Measurements from ENCODE around the gene ITGB1BP1. TPM values are rescaled to one million over a fixed set of nuclear protein-coding genes. Genes with fewer than 3 reads are reported as not detected.

Gene ITGB1BP1
- total RNA-seq, 1 donor from 2014 or later = 53.8 TPM

DNA sequence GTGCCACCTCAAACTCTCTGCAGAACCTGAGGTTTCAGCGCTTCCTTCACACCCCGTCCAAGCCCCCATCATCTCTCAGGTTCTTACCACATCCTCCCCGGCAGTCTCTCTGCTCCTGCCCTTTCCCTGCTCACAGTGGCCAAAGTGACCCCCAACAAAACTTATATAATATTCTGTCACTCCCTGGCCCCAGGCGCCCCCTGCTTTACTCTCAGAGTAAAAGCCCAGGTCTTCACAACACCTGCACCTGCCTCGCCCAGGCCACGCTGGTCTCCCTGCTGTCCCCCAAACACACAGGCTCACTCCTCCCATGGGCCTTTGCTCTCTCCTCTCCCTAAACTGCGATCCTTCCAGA, 6.4 kb downstream of the ITGB1BP1 start:
- no peaks in the 10 kb centered on the region for H3K9me3 ChIP-seq
- H3K36me3 ChIP-seq = peaks cover 0 to 18% of the 10 kb centered on the region in 2 donors
- peak overlapping the region; percentile 20 for H3K27ac ChIP-seq
- H3K4me1 ChIP-seq = peaks cover 60% of the 10 kb centered on the region
- H3K4me3 ChIP-seq = no peak overlapping the region
- DNase-seq (ENCODE audit: extremely low spot score in 2 of 2) = no peak
- H3K27me3 ChIP-seq = no peaks in the 10 kb centered on the region
- TF ChIP-seq POLR2A (IDR thresholded peaks at IDR 0.05) (no peak), POLR2AphosphoS5 (IDR thresholded peaks at IDR 0.05; ENCODE audit: insufficient read depth in 1 of 2, low read depth in 1 of 2) (no peak)
- TF ChIP-seq, protein P1, sequence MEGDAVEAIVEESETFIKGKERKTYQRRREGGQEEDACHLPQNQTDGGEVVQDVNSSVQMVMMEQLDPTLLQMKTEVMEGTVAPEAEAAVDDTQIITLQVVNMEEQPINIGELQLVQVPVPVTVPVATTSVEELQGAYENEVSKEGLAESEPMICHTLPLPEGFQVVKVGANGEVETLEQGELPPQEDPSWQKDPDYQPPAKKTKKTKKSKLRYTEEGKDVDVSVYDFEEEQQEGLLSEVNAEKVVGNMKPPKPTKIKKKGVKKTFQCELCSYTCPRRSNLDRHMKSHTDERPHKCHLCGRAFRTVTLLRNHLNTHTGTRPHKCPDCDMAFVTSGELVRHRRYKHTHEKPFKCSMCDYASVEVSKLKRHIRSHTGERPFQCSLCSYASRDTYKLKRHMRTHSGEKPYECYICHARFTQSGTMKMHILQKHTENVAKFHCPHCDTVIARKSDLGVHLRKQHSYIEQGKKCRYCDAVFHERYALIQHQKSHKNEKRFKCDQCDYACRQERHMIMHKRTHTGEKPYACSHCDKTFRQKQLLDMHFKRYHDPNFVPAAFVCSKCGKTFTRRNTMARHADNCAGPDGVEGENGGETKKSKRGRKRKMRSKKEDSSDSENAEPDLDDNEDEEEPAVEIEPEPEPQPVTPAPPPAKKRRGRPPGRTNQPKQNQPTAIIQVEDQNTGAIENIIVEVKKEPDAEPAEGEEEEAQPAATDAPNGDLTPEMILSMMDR (IDR thresholded peaks at IDR 0.05) = no peak
- intact Hi-C loops (cut with DNase I) = no loop called here

DNA sequence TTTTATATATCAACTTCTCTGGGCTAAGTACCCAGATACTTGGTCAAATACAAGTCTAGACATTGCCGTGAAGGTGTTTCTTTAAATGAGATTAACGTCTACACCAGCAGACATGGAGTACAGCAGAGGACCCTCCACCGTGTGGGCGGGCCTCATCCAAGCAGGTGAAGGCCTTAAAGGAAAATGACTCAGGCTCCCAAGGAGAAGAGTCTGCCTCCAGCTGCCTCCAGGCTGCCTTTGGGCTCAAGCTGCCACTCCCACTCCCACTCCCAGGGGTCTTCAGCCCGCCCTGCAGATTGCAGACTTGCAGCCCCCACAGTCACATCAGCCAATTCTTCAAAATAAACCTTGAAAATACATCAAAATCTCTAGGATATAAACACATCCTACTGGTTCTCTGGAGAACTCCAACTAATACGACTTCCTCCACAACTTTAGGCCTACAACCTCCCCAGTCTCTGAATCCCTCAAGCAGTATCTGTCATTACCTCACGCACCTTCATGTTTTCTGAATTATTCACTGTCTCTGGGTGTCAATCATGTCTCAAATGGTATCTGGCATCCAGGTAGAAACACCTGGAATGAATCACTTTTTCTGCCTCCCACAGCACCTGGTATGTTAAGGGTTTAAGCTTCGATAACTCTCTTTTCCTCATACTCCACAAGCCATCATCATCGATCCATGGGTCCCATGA, 6.9 kb downstream of the ITGB1BP1 start:
- no peaks in the 10 kb centered on the region for H3K27me3 ChIP-seq
- DNase-seq (ENCODE audit: extremely low spot score in 2 of 2) = no peak
- TF ChIP-seq POLR2A (IDR thresholded peaks at IDR 0.05) = no peak
- TF ChIP-seq, protein P1 (IDR thresholded peaks at IDR 0.05) = no peak
- TF ChIP-seq POLR2AphosphoS5 (IDR thresholded peaks at IDR 0.05; ENCODE audit: insufficient read depth in 1 of 2, low read depth in 1 of 2) = no peak
- H3K27ac ChIP-seq = peak overlapping the region; percentile 20
- no peak overlapping the region for H3K4me3 ChIP-seq
- H3K4me1 ChIP-seq = peaks cover 54% of the 10 kb centered on the region
- peaks cover 0 to 24% of the 10 kb centered on the region in 2 donors for H3K36me3 ChIP-seq
- no peaks in the 10 kb centered on the region for H3K9me3 ChIP-seq
- intact Hi-C loops (cut with DNase I) = no loop called here

DNA sequence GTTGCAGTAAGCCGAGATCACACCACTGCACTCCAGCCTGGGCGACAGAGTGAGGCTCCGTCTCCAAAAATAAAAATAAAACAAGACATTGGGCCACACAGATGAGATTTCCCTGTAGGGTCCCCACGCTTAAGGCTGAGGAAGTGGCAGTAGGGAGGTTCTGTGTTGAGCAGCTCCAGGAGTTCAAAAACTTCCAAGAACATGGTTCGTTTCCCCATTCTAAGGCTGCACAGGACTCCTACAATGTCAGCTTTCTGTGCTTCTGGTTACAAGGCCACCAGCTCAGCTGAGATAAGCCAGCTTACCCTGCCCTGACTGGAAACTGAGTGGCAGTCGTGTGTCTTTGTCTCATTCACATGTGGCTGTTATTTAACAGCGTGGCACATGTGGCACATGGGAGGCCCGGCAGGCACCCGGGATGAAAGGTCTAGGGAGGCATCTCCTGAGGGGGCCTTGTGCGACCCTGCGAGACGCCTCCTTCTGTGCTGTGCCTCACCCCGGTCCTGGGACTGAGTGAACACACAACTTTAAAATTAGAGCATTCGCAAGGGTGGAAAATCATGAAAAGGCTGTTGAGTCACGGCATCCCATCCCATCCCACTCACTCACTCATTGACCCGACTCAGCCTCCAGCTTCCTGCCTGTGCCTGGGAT, 7.7 kb downstream of the ITGB1BP1 start:
- intact Hi-C loops (cut with DNase I) = no loop called here
- TF ChIP-seq POLR2AphosphoS5 (IDR thresholded peaks at IDR 0.05; ENCODE audit: insufficient read depth in 1 of 2, low read depth in 1 of 2) (no peak), POLR2A (IDR thresholded peaks at IDR 0.05) (no peak)
- TF ChIP-seq, protein P1 (IDR thresholded peaks at IDR 0.05) = no peak
- Histone ChIP-seq H3K4me3 (no peak overlapping the region), H3K36me3 (peaks cover 0 to 31% of the 10 kb centered on the region in 2 donors), H3K27me3 (no peaks in the 10 kb centered on the region), H3K9me3 (no peaks in the 10 kb centered on the region), H3K27ac (peak overlapping the region; percentile 10), H3K4me1 (peaks cover 47% of the 10 kb centered on the region)
- DNase-seq (ENCODE audit: extremely low spot score in 2 of 2) = no peak

DNA sequence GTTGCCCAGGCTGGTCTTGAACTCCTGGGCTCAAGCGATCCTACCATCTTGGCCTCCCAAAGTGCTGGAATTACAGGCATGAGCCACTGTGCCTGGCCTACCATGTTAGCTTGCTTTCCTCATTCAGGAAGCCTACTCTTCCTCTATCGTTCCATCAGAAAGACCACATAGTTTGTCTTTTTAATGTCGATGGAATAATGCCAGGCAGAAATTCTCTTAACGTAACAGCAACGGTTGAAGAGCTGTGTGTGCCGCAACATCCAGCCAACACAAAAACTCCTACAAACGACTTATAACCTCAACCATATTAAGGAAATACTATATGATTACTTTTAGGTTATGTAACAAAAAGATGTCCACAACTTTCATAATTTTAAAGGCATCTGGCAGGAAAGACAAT, 10.5 kb downstream of the ITGB1BP1 start:
- H3K36me3 ChIP-seq = peaks cover 0 to 37% of the 10 kb centered on the region in 2 donors
- intact Hi-C loops (cut with DNase I) = no loop called here
- H3K4me1 ChIP-seq = peaks cover 21% of the 10 kb centered on the region
- no peaks in the 10 kb centered on the region for H3K9me3 ChIP-seq
- no peak overlapping the region for H3K4me3 ChIP-seq
- no peak overlapping the region for H3K27ac ChIP-seq
- H3K27me3 ChIP-seq = no peaks in the 10 kb centered on the region
- TF ChIP-seq POLR2AphosphoS5 (IDR thresholded peaks at IDR 0.05; ENCODE audit: insufficient read depth in 1 of 2, low read depth in 1 of 2) = no peak
- TF ChIP-seq, protein P1 (IDR thresholded peaks at IDR 0.05) = no peak
- no peak for TF ChIP-seq POLR2A (IDR thresholded peaks at IDR 0.05)
- DNase-seq (ENCODE audit: extremely low spot score in 2 of 2) = no peak

DNA sequence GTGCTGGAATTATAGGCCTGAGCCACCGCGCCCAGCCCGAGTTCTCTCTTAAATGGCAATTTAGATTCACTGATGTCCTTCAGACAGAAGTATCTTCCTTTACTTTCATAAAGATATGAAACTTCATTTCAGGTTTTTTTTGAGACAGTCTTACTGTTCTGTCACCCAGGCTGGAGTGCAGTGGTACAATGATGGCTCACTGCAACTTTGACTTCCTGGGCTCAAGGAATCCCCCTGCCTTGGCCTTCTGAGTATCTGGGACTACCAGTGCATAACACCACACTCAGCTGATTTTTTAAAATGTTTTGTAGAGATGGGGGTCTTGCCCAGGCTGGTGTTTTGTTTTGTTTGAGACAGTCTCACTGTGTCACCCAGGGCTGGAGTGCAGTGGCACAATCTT, 13.2 kb downstream of the ITGB1BP1 start:
- intact Hi-C loops (cut with DNase I) = no loop called here
- DNase-seq (ENCODE audit: extremely low spot score in 2 of 2) = no peak
- H3K4me3 ChIP-seq = no peak overlapping the region
- TF ChIP-seq POLR2AphosphoS5 (IDR thresholded peaks at IDR 0.05; ENCODE audit: insufficient read depth in 1 of 2, low read depth in 1 of 2) = no peak
- TF ChIP-seq, protein P1 (IDR thresholded peaks at IDR 0.05) = no peak
- TF ChIP-seq POLR2A (IDR thresholded peaks at IDR 0.05) = no peak
- no peaks in the 10 kb centered on the region for H3K27me3 ChIP-seq
- no peaks in the 10 kb centered on the region for H3K4me1 ChIP-seq
- no peak overlapping the region for H3K27ac ChIP-seq
- peaks cover 0 to 30% of the 10 kb centered on the region in 2 donors for H3K36me3 ChIP-seq
- no peaks in the 10 kb centered on the region for H3K9me3 ChIP-seq

Data from vagina (tissue), 2 donors.